ENCODE measurements around the gene COL3A1. TPM values are rescaled to one million over a fixed set of nuclear protein-coding genes. Genes with fewer than 3 reads are reported as not detected.

The COL3A1 gene
- total and polyA plus RNA-seq, 2 of the 8 experiments (the other 6 are each of a cell fraction or from before 2014, with no cell fraction given), result 0.07 to 0.11 TPM

DNA sequence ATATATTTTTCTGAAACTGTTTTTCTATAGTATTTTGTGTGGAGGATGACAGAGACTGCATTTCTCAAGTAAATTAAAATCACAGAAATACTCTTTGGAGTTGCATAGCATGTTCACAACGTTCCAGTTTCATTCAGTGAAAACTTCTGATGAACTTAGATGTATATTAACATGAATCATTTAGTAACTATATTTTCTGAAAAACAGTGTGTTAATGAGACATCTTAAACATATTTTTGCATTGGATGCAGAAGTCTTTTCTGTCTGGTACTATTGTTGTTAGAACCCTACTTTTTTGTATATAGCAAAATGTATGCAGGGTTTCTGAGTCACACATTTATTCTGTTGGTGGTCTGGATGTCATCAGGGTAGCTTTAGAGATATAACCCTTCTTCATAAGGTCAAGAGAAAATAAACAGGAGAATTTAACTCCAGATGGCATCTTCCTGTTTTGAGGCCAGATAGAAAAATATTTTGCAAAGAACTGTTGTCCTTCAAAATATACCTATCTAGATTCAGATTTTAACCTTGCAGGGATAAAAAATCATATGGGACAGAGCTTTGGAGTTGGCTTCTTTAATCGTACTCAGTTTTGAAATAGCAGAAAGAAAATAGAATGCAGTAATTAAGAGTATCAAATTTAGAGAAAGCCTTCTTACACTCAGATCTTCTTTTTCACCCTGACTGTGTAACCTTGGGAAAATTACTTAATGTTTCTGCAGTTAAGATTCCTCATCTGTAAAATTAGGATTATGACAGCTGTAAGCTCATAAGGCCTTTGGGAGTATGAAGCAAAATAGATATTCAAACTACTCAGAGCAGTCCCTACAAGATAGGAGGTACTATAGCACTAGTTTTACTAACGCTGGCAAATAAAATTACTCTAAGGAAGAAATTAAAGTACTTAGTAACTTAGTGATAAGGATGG lies 5.3 kb downstream of the COL3A1 start:
- Histone ChIP-seq H4K8ac (ENCODE audit: extremely low read depth, insufficient read depth, low read length) (no peak overlapping the region), H3K27me3 (replicated peaks in 1 of 4; ENCODE audit: control insufficient read depth in 3 of 4, extremely low read depth in 1 of 4, insufficient read depth in 3 of 4, low read length in 3 of 4) (no peaks in the 10 kb centered on the region), H3K14ac (ENCODE audit: insufficient read length) (no peak overlapping the region), H3K4me1 (replicated peaks in 1 of 4; ENCODE audit: control insufficient read depth in 3 of 4, insufficient read depth in 4 of 4, low read length in 3 of 4) (no peaks in the 10 kb centered on the region), H3K36me3 (ENCODE audit: control insufficient read depth in 2 of 4, insufficient read depth in 4 of 4, low read length in 3 of 4) (no peaks in the 10 kb centered on the region), H2BK5ac (ENCODE audit: low read depth, low read length) (no peak overlapping the region), H3K4me3 (ENCODE audit: extremely low read depth in 1 of 4, insufficient read depth in 2 of 4, low read depth in 3 of 4, low read length in 4 of 4) (no peak overlapping the region), H2AK5ac (ENCODE audit: low read depth, low read length) (no peak overlapping the region), H2BK20ac (ENCODE audit: low read length) (no peak overlapping the region), H3K4ac (replicated peaks; ENCODE audit: insufficient read length, low read depth, low read length) (no peak overlapping the region), H3K27ac (ENCODE audit: low read depth, low read length) (no peak overlapping the region), H2BK15ac (ENCODE audit: low read length) (no peak overlapping the region), H2AFZ (ENCODE audit: low read length) (no peak overlapping the region), H4K5ac (ENCODE audit: insufficient read length, low read depth, low read length) (no peak overlapping the region), H4K20me1 (replicated peaks in 1 of 2; ENCODE audit: control insufficient read depth in 1 of 2, insufficient read depth in 2 of 2, low read length in 2 of 2) (no peaks in the 10 kb centered on the region), H2BK120ac (replicated peaks; ENCODE audit: low read depth, low read length) (no peak overlapping the region), H2BK12ac (ENCODE audit: low read depth, low read length) (no peak overlapping the region), H3K9me3 (ENCODE audit: insufficient read depth in 2 of 2, low read depth in 1 of 2, low read length in 1 of 2) (no peaks in the 10 kb centered on the region), H3K4me2 (ENCODE audit: insufficient read depth in 1 of 2, low read depth in 2 of 2, low read length in 2 of 2) (no peak overlapping the region), H3K18ac (ENCODE audit: extremely low read depth, low read length) (no peak overlapping the region), H3K23ac (ENCODE audit: insufficient read length) (no peak overlapping the region), H4K91ac (replicated peaks; ENCODE audit: insufficient read length, low read length) (no peak overlapping the region), H3K9ac (replicated peaks in 1 of 4; ENCODE audit: extremely low read depth in 1 of 4, low read depth in 3 of 4, low read length in 3 of 4) (no peak overlapping the region), H3K23me2 (ENCODE audit: low read depth, low read length) (no peaks in the 10 kb centered on the region; the same call in 1 of the 2 replicates), H3K79me1 (ENCODE audit: low read depth, low read length) (no peaks in the 10 kb centered on the region), H3K79me2 (ENCODE audit: control insufficient read depth in 1 of 2, insufficient read depth in 2 of 2, low read length in 2 of 2) (no peaks in the 10 kb centered on the region), H3K56ac (replicated peaks; ENCODE audit: insufficient read length, low read depth, low read length) (no peak overlapping the region)
- 89% methylated on average over 3 of the region's 3 CpGs; no CpG with 5 or more reads in 1 of the 2 experiments for WGBS, 2 experiments (ENCODE audit: extremely low coverage in 1 of 2, insufficient coverage in 1 of 2, insufficient read length in 1 of 2, insufficient replicate concordance in 2 of 2, low coverage in 1 of 2, low lambda C conversion rate in 2 of 2, missing lambda C conversion rate in 1 of 2)
- no peak for DNase-seq (ENCODE audit: low read depth in 1 of 2, low spot score in 2 of 2)
- CTCF ChIA-PET (ENCODE audit: partially characterized antibody), result no interaction called here
- no peak for FAIRE-seq
- POLR2A ChIA-PET (ENCODE audit: partially characterized antibody), result no interaction called here
- no peak for TF ChIP-seq RBBP5 (IDR thresholded peaks at IDR 0.05; ENCODE audit: borderline replicate concordance, low read depth, low read length)
- TF ChIP-seq RNF2 (IDR thresholded peaks at IDR 0.05; ENCODE audit: borderline replicate concordance, low read depth, low read length, missing control alignments, poor library complexity, severe bottlenecking), result no peak
- no peak for TF ChIP-seq KDM1A (IDR thresholded peaks at IDR 0.05; ENCODE audit: borderline replicate concordance, low read length)
- TF ChIP-seq POLR2AphosphoS5 (IDR thresholded peaks at IDR 0.05; ENCODE audit: low read depth, low read length), result no peak
- TF ChIP-seq, protein P1, sequence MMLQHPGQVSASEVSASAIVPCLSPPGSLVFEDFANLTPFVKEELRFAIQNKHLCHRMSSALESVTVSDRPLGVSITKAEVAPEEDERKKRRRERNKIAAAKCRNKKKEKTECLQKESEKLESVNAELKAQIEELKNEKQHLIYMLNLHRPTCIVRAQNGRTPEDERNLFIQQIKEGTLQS (IDR thresholded peaks at IDR 0.05; ENCODE audit: insufficient read depth, low read depth, low read length), result no peak
- TF ChIP-seq SRF (IDR thresholded peaks at IDR 0.05; ENCODE audit: low read depth, low read length), result no peak
- TF ChIP-seq HDAC2 (IDR thresholded peaks at IDR 0.05; ENCODE audit: borderline replicate concordance in 1 of 2, low read depth in 2 of 2, low read length in 2 of 2), result no peak
- no peak for TF ChIP-seq JUND (IDR thresholded peaks at IDR 0.05; ENCODE audit: low read length)
- TF ChIP-seq GABPA (IDR thresholded peaks at IDR 0.05; ENCODE audit: borderline replicate concordance, insufficient read depth, low read length), result no peak

Data from H1 (cell line).